22Rv1 (cell line): ENCODE data around the gene PRPF39.
"Not testable (repeated sequence)": the region's sequence is repeated elsewhere in the genome, so short reads cannot be mapped to it uniquely, and the experiment has no call there.

Experiments used
- H3K27ac ChIP-seq: fragments of 450-650 bp; 2 replicates; pipeline ENCODE4 v1.5.1; 2017
- CTCF ChIP-seq: fragments of 450-650 bp; IDR thresholded peaks from 2 replicates; pipeline ENCODE4 v1.5.1; 2017; ENCODE audit warnings: mild to moderate bottlenecking
- ZFX ChIP-seq: fragments of 450-650 bp; IDR thresholded peaks from 2 replicates; pipeline ENCODE4 v1.6.1; 2017; ENCODE audit warnings: antibody characterized with exemption, borderline replicate concordance

The PRPF39 gene

GRCh38 chr14:45136399-45136798 lies 52.5 kb downstream of the PRPF39 start:
- H3K27ac ChIP-seq: peak overlapping the region; percentile 89
- TF ChIP-seq CTCF: no peak
- no peak for TF ChIP-seq ZFX

GRCh38 chr14:45140661-45141187 lies 56.8 kb downstream of the PRPF39 start:
- no peak overlapping the region for H3K27ac ChIP-seq
- TF ChIP-seq ZFX: no peak
- TF ChIP-seq CTCF: no peak

GRCh38 chr14:45142083-45142482 lies 58.2 kb downstream of the PRPF39 start:
- H3K27ac ChIP-seq: not testable (repeated sequence)

GRCh38 chr14:45144658-45145057 lies 60.7 kb downstream of the PRPF39 start:
- no peak overlapping the region for H3K27ac ChIP-seq

GRCh38 chr14:45145214-45145613 lies 61.3 kb downstream of the PRPF39 start:
- no peak overlapping the region for H3K27ac ChIP-seq
- TF ChIP-seq ZFX: no peak
- no peak for TF ChIP-seq CTCF

More at GRCh38 chr14:45144658-45145057, 60.7 kb downstream of the PRPF39 start:
- TF ChIP-seq ZFX (no peak), CTCF (no peak)

GRCh38 chr14:45149602-45150001 lies 65.7 kb downstream of the PRPF39 start:
- no peak for TF ChIP-seq CTCF
- TF ChIP-seq ZFX: no peak

GRCh38 chr14:45150386-45150890 lies 66.5 kb downstream of the PRPF39 start:
- TF ChIP-seq CTCF (no peak), ZFX (no peak)
- no peak overlapping the region for H3K27ac ChIP-seq

More at GRCh38 chr14:45149602-45150001, 65.7 kb downstream of the PRPF39 start:
- no peak overlapping the region for H3K27ac ChIP-seq

- H3K27ac ChIP-seq: no peak overlapping the region
- TF ChIP-seq CTCF: no peak
- no peak for TF ChIP-seq ZFX
These were observed 72.2 kb downstream of the PRPF39 start for GRCh38 chr14:45156067-45156466.
